ENCODE data around the gene UGP2.

DNA sequence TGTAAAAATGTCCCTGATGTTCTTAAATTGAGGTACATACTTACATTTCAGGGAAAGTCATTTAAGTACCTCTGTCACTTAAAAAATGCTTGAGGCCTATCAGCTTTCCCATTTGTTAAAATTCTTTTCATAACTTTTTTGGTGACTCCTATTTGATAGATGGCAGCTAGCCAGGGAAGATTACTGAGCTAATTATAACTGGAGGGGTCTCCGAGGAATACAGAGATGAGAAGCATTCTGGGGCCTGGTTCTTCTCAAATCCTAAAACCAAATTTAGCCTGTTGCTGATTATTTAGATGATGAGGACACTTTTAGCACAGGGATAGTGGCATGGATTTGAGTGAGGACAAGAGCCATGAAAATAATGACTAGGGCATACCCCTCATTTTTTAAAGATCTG is 4.8 kb downstream of the UGP2 start:
- TF ChIP-seq, protein P1, sequence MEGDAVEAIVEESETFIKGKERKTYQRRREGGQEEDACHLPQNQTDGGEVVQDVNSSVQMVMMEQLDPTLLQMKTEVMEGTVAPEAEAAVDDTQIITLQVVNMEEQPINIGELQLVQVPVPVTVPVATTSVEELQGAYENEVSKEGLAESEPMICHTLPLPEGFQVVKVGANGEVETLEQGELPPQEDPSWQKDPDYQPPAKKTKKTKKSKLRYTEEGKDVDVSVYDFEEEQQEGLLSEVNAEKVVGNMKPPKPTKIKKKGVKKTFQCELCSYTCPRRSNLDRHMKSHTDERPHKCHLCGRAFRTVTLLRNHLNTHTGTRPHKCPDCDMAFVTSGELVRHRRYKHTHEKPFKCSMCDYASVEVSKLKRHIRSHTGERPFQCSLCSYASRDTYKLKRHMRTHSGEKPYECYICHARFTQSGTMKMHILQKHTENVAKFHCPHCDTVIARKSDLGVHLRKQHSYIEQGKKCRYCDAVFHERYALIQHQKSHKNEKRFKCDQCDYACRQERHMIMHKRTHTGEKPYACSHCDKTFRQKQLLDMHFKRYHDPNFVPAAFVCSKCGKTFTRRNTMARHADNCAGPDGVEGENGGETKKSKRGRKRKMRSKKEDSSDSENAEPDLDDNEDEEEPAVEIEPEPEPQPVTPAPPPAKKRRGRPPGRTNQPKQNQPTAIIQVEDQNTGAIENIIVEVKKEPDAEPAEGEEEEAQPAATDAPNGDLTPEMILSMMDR (conservative IDR thresholded peaks at IDR 0.05) = no peak
- TF ChIP-seq EZH2 (IDR thresholded peaks at IDR 0.05; ENCODE audit: low read depth) = no peak
